Epithelial cell of alveolus of lung (primary cell): Measurements from ENCODE around the gene MGAT3. TPM values are rescaled to one million over a fixed set of nuclear protein-coding genes. Genes with fewer than 3 reads are reported as not detected.

Experiments used
- total RNA-seq: library from RNA; depleted of rRNA; stranded (reverse); fragments of >200 nt; gene quantifications from 2 replicates; pipeline ENCODE4 v1.2.1, GENCODE V29; 2015

The MGAT3 gene, protein sequence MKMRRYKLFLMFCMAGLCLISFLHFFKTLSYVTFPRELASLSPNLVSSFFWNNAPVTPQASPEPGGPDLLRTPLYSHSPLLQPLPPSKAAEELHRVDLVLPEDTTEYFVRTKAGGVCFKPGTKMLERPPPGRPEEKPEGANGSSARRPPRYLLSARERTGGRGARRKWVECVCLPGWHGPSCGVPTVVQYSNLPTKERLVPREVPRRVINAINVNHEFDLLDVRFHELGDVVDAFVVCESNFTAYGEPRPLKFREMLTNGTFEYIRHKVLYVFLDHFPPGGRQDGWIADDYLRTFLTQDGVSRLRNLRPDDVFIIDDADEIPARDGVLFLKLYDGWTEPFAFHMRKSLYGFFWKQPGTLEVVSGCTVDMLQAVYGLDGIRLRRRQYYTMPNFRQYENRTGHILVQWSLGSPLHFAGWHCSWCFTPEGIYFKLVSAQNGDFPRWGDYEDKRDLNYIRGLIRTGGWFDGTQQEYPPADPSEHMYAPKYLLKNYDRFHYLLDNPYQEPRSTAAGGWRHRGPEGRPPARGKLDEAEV
- total RNA-seq, result 1.9 and 2.1 TPM in 2 replicates

DNA sequence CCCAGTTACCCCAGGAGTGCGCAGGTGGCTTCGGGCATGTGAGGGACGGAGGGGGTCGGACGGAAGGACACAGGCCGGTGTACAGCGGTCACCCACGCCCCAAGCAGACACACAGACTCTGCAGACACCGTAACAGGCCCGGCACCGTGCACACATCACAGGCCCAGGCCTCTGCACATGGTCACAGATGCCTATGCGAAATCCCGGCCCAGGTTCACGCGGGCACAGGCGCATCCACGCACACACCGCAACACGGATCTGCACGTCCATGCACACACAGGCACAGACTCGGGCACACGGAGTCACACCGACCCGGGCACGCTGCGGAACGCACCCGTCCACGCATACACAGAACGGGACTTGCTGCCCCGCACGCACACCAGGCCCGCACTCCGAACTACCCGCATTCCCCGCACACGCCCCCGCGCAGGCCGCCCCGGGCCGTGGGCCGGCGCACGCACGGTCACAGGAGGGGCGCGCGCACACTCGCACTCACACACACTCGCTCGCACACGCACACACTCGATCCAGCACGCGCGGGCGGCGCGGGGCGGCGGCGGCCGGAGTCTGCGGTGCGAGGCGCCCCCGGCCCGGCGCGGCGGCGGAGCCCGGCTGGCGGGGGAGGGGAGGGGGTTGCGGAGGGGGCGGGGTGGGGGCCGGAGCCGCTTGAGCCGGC is at the start of gene MGAT3:
MGAT3 (plus strand) TSS at position 491 of the 676 bp plus-strand sequence. CDS start 30,336 bp downstream, outside the sequence.

DNA sequence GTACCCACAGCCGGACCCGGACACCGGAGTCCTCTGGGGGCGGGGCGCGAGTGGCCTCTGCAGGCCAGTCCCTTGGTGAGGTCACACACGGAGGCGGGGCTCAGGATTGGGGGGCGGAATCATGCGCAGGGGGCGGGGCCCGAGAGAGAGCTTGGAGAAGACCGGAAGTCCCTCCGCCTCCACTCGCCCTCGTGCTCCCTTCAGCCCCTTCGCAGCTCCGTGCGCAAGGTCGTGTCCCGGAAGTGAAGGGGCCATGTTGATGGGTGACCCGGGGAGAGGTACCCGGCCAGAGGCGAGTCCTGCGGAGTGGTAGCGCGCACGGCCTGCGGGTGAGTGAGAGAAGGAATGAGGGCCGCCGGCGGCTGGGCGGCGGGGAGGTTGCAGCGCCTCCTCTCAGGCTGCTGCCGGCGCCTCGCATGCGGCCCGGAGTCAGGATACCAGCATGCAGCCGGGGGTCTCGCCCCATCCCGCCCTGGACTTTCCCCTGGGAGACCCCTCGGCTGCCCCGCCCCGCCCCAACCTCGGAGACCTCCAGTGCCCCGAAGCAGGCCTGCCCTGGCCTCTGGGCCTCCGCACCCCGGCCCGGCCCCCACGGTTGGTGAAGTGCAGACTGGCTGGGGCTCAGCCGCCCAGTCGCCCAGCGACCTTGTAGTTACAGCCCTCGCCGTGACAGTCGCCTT is 45.4 kb downstream of the MGAT3 start, which contains the start of gene MIEF1:
MIEF1 (plus strand) TSS at position 182 of the 680 bp plus-strand sequence. CDS start 9,005 bp downstream, outside the sequence.

DNA sequence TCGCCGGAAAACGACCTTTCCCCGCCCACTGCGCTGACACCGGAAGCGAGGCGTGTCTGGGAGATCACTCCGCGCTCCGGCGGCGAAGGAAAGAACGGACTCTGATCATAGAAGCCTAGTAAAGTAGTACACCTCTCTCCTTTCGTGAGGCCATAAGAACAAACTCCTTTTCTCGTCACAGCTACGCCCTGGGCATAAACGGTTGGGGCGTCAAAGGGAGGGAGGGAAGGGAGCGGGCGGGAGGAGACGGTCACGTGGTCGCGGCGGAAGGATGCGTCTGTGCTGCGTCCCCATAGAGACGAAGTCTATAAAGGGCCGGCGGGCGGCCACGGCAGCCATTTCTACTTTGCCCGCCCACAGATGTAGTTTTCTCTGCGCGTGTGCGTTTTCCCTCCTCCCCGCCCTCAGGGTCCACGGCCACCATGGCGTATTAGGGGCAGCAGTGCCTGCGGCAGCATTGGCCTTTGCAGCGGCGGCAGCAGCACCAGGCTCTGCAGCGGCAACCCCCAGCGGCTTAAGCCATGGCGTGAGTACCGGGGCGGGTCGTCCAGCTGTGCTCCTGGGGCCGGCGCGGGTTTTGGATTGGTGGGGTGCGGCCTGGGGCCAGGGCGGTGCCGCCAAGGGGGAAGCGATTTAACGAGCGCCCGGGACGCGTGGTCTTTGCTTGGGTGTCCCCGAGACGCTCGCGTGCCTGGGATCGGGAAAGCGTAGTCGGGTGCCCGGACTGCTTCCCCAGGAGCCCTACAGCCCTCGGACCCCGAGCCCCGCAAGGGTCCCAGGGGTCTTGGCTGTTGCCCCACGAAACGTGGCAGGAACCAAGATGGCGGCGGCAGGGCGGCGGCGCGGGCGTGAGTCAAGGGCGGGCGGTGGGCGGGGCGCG is 63.7 kb downstream of the MGAT3 start, which contains the start of gene ATF4:
ATF4 (plus strand) TSS at position 337 of the 880 bp plus-strand sequence. CDS start 884 bp downstream, outside the sequence.

DNA sequence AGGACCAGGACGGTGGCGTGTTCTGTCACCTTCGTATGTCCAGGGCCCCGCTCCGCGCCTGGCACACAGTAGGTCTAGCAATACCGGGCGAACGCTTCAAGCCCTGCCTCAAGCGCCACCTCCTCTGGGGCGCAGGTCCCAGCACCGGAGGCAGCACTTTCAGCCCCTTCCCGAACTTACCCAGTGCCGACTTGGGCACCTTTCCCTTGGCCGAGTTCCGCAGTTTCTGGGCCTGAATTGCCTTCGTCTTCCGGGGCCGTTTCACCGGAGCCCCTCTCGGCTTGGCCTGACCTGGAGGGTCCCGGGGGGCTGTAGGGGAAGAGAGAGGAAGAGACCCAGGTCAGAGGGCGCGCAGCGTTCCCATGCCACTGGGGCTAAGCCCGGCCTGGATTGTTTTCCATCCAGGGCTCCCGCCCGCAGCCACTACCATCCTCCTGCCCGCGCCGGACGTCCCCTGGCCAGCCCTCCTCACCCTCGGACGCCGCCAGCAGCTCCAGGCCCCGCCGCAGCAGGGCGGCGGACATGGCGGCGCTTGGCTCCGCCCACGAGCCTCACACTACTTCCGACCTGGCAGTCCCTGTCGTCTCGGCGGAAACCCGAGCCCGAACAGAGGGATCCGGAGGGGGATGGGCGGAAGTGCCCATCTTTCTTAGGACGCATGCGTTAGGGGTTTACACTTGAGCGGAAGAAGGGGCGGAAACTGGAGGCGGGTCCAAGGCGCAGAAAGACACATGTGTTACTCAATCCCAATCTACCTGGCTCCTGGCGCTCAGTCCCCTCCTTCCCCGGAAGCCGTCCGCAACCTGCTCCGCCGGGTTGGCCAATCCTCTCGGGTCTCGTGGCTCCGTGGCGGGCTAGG is 75.6 kb downstream of the MGAT3 start, which contains the start of gene RPS19BP1:
RPS19BP1 (minus strand) TSS at position 534 of the 859 bp plus-strand sequence; CDS start at position 524, 10 bp downstream.

Other genes starting within 250 kb of the MGAT3 start
- gene PDGFB, start 212.0 kb upstream of the MGAT3 start, total RNA-seq, result 3.1 and 9.2 TPM in 2 replicates
- gene RPL3, start 137.4 kb upstream of the MGAT3 start, total RNA-seq, result 2,696 and 3,597 TPM in 2 replicates
- gene SYNGR1, start 107.0 kb upstream of the MGAT3 start, total RNA-seq, result 6.5 and 6.7 TPM in 2 replicates
- 18.9 and 30.4 TPM in 2 replicates for gene TAB1, start 57.2 kb upstream of the MGAT3 start, total RNA-seq
- 28.0 and 28.1 TPM in 2 replicates for gene MIEF1, start 45.3 kb downstream of the MGAT3 start, total RNA-seq
- gene ATF4, start 63.5 kb downstream of the MGAT3 start, total RNA-seq, result 358 and 403 TPM in 2 replicates
- 99.9 and 102 TPM in 2 replicates for gene RPS19BP1, start 75.7 kb downstream of the MGAT3 start, total RNA-seq
- gene CACNA1I, start 113.7 kb downstream of the MGAT3 start, total RNA-seq, result under 0.01 and 0.16 TPM in 2 replicates